ENCODE results near the gene TMEM125. TPM values are rescaled to one million over a fixed set of nuclear protein-coding genes. Genes with fewer than 3 reads are reported as not detected.

Gene TMEM125
- total and polyA plus RNA-seq, 2 of the 4 experiments (the other 2 are of a cell fraction) = under 0.01 to 0.03 TPM

- H4K91ac ChIP-seq (ENCODE audit: insufficient read depth, low read depth, low read length) = no peak overlapping the region
- H3K18ac ChIP-seq (ENCODE audit: low read depth, low read length) = no peak overlapping the region
- H3K79me1 ChIP-seq (ENCODE audit: low read depth in 1 of 2, low read length in 2 of 2) = no peaks in the 10 kb centered on the region
- ChIA-PET POLR2A (ENCODE audit: unreplicated experiment) (no interaction called here), CTCF (no interaction called here)
- TF ChIP-seq CTCF (conservative IDR thresholded peaks at IDR 0.05; ENCODE audit: low read depth, low read length) (no peak), MXI1 (IDR thresholded peaks at IDR 0.05; ENCODE audit: borderline replicate concordance, low read depth, low read length) (no peak), MAFK (IDR thresholded peaks at IDR 0.05; ENCODE audit: low read depth, low read length) (no peak), RAD21 (IDR thresholded peaks at IDR 0.05; ENCODE audit: low read length) (no peak), CHD1 (IDR thresholded peaks at IDR 0.05; ENCODE audit: low read depth, low read length) (no peak), RFX5 (IDR thresholded peaks at IDR 0.05; ENCODE audit: low read depth, low read length) (no peak), BHLHE40 (IDR thresholded peaks at IDR 0.05; ENCODE audit: low read depth, low read length) (no peak), CEBPB (IDR thresholded peaks at IDR 0.05; ENCODE audit: low read depth, low read length) (no peak), RCOR1 (IDR thresholded peaks at IDR 0.05; ENCODE audit: insufficient replicate concordance, low read length) (no peak), NFE2L2 (IDR thresholded peaks at IDR 0.05; ENCODE audit: low read depth, low read length) (no peak), MAZ (IDR thresholded peaks at IDR 0.05; ENCODE audit: borderline replicate concordance, low read depth, low read length) (no peak), POLR2A (IDR thresholded peaks at IDR 0.05; ENCODE audit: low read depth, low read length) (no peak), FOS (IDR thresholded peaks at IDR 0.05; ENCODE audit: low read depth, low read length) (no peak), SMC3 (IDR thresholded peaks at IDR 0.05; ENCODE audit: low read depth, low read length) (no peak)
- TF ChIP-seq, protein P1, sequence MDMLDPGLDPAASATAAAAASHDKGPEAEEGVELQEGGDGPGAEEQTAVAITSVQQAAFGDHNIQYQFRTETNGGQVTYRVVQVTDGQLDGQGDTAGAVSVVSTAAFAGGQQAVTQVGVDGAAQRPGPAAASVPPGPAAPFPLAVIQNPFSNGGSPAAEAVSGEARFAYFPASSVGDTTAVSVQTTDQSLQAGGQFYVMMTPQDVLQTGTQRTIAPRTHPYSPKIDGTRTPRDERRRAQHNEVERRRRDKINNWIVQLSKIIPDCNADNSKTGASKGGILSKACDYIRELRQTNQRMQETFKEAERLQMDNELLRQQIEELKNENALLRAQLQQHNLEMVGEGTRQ (IDR thresholded peaks at IDR 0.05; ENCODE audit: low read depth, low read length) = no peak
- TF ChIP-seq, protein P2, sequence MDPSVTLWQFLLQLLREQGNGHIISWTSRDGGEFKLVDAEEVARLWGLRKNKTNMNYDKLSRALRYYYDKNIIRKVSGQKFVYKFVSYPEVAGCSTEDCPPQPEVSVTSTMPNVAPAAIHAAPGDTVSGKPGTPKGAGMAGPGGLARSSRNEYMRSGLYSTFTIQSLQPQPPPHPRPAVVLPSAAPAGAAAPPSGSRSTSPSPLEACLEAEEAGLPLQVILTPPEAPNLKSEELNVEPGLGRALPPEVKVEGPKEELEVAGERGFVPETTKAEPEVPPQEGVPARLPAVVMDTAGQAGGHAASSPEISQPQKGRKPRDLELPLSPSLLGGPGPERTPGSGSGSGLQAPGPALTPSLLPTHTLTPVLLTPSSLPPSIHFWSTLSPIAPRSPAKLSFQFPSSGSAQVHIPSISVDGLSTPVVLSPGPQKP (IDR thresholded peaks at IDR 0.05; ENCODE audit: borderline replicate concordance, low read depth, low read length) = no peak
- H2BK5ac ChIP-seq (ENCODE audit: low read depth, low read length, poor library complexity, severe bottlenecking) = no peak overlapping the region
- H3K27ac ChIP-seq (ENCODE audit: insufficient read depth, low read length) = no peak overlapping the region
- H3K9ac ChIP-seq (ENCODE audit: low read depth, low read length) = no peak overlapping the region
- H3K4ac ChIP-seq (ENCODE audit: low read depth, low read length) = no peak overlapping the region
- no peak overlapping the region for H2AK5ac ChIP-seq (ENCODE audit: low read depth, low read length)
- no peaks in the 10 kb centered on the region for H3K9me3 ChIP-seq (ENCODE audit: control insufficient read depth, insufficient read depth, low read length)
- H2BK120ac ChIP-seq (ENCODE audit: low read depth, low read length) = no peak overlapping the region
- no peak overlapping the region for H3K23ac ChIP-seq (ENCODE audit: low read depth, low read length)
- dilution Hi-C loops (cut with HindIII; ENCODE audit: low sequenced_read_pairs, unreplicated experiment) = no loop called here
- H2BK20ac ChIP-seq (ENCODE audit: low read depth, low read length) = no peak overlapping the region
- ATAC-seq (ENCODE audit: low read depth) (no peak), DNase-seq (no peak)
- no peak overlapping the region for H3K4me3 ChIP-seq (ENCODE audit: insufficient read depth, low read depth, low read length)
- no peaks in the 10 kb centered on the region for H3K36me3 ChIP-seq (ENCODE audit: control insufficient read depth, insufficient read depth, low read length)
- no peak overlapping the region for H3K56ac ChIP-seq (ENCODE audit: extremely low read depth, insufficient read depth, low read length)
- no peaks in the 10 kb centered on the region for H4K20me1 ChIP-seq (ENCODE audit: insufficient read depth, low read length)
- no peak overlapping the region for H3K14ac ChIP-seq (replicated peaks; ENCODE audit: low read depth, low read length)
- H3K4me2 ChIP-seq (ENCODE audit: low read depth, low read length) = no peak overlapping the region
- WGBS, 2 experiments (ENCODE audit: extremely low coverage in 2 of 2, insufficient read length in 1 of 2) = no CpG with 5 or more reads among the region's 3 CpGs
- intact Hi-C loops (cut with micrococcal nuclease) = no loop called here
- H4K5ac ChIP-seq (ENCODE audit: low read depth, low read length) = no peak overlapping the region
- no TSS peak for BruUV-seq (replicated peaks)
- no peaks in the 10 kb centered on the region; the same call in 1 of the 2 replicates for H3K9me1 ChIP-seq (ENCODE audit: insufficient read depth, low read length)
- H3K27me3 ChIP-seq (ENCODE audit: control insufficient read depth, insufficient read depth, low read length) = no peaks in the 10 kb centered on the region
- H2AK9ac ChIP-seq (replicated peaks; ENCODE audit: low read depth, low read length, poor library complexity) = no peak overlapping the region
- H4K8ac ChIP-seq (ENCODE audit: low read depth in 2 of 2, low read length in 2 of 2) = no peak overlapping the region
- no peak overlapping the region for H2BK15ac ChIP-seq (ENCODE audit: low read depth, low read length)
- in situ Hi-C loops (cut with MboI; ENCODE audit: low sequenced_read_pairs) = loop anchor here (10.0 kb wide), 1 partner anchor 115 kb away; the partner anchor contains the start of gene CDC20
- H2AFZ ChIP-seq (replicated peaks; ENCODE audit: low read length, poor library complexity) = no peak overlapping the region
- H3K4me1 ChIP-seq (ENCODE audit: control insufficient read depth, insufficient read depth, low read length) = peaks cover 6% of the 10 kb centered on the region; the same call in 1 of the 2 replicates
Observed at GRCh38 chr1:43239484-43239883, 30.3 kb upstream of the TMEM125 start.

Data from IMR-90 (cell line).